GM23338 (cell line): Measurements from ENCODE around the gene IGSF5. TPM values are rescaled to one million over a fixed set of nuclear protein-coding genes. Genes with fewer than 3 reads are reported as not detected.

Experiments used
- ATAC-seq: fragments of 200-7000 bp; cut with Tn5 transposase; 3 replicates; pipeline ENCODE4 v1.9.1; 2020
- DNase-seq: peaks from one replicate; pipeline ENCODE4 v3.0.0-alpha.2; 2015; ENCODE audit warnings: low spot score
- H2AFZ ChIP-seq: fragments of 200-600 bp; sonication (generic); 2 replicates; pipeline ENCODE4 v1.8.0; 2016; ENCODE audit warnings: antibody characterized with exemption, mild to moderate bottlenecking, moderate library complexity
- H3F3A ChIP-seq: fragments of 200-600 bp; sonication (generic); replicated peaks from 2 replicates; pipeline ENCODE4 v1.8.0; 2017; ENCODE audit warnings: antibody characterized with exemption, mixed run types, low read depth
- H3K27ac ChIP-seq: fragments of 200-600 bp; sonication (generic); 2 replicates; pipeline ENCODE4 v1.6.1; 2016; ENCODE audit warnings: low read depth
- H3K27me3 ChIP-seq: fragments of 200-600 bp; sonication (generic); 2 replicates; pipeline ENCODE4 v1.8.0; 2016; ENCODE audit warnings: mild to moderate bottlenecking, mixed run types, moderate library complexity; ENCODE audit not compliant: insufficient read depth
- H3K36me3 ChIP-seq: fragments of 200-600 bp; sonication (generic); 2 replicates; pipeline ENCODE4 v1.8.0; 2016; ENCODE audit warnings: mild to moderate bottlenecking; ENCODE audit not compliant: insufficient read depth
- H3K4me1 ChIP-seq: fragments of 200-600 bp; sonication (generic); 2 replicates; pipeline ENCODE4 v1.8.0; 2016; ENCODE audit warnings: mild to moderate bottlenecking, moderate library complexity; ENCODE audit not compliant: insufficient read depth
- H3K4me2 ChIP-seq: fragments of 200-600 bp; sonication (generic); 2 replicates; pipeline ENCODE4 v1.7.1; 2017; ENCODE audit warnings: mixed run types
- H3K4me3 ChIP-seq: fragments of 200-600 bp; sonication (generic); 2 replicates; pipeline ENCODE4 v1.6.1; 2016; ENCODE audit warnings: mixed run types
- H3K79me2 ChIP-seq: fragments of 200-600 bp; sonication (generic); replicated peaks from 2 replicates; pipeline ENCODE4 v1.8.0; 2017; ENCODE audit warnings: mild to moderate bottlenecking; ENCODE audit not compliant: insufficient read depth
- H3K9me2 ChIP-seq: fragments of 200-600 bp; sonication (generic); 2 replicates; pipeline ENCODE4 v1.8.0; 2017; ENCODE audit not compliant: insufficient read depth
- H4K20me1 ChIP-seq: fragments of 200-600 bp; sonication (generic); replicated peaks from 2 replicates; pipeline ENCODE4 v1.8.0; 2017; ENCODE audit warnings: mild to moderate bottlenecking; ENCODE audit not compliant: insufficient read depth
- H3K27ac Mint-ChIP-seq: 2 replicates; pipeline ENCODE4 v1.8.0; 2020; ENCODE audit warnings: inconsistent platforms, mild to moderate bottlenecking, moderate library complexity, mixed read lengths
- H3K27me3 Mint-ChIP-seq: 3 replicates; pipeline ENCODE4 v1.8.0; 2022; ENCODE audit warnings: low read depth, mild to moderate bottlenecking, moderate library complexity, mixed read lengths, inconsistent platforms; ENCODE audit not compliant: insufficient read depth, poor library complexity
- H3K36me3 Mint-ChIP-seq: 3 replicates; pipeline ENCODE4 v1.8.0; 2021; ENCODE audit warnings: low read depth, mild to moderate bottlenecking, inconsistent platforms, moderate library complexity, mixed read lengths
- H3K4me1 Mint-ChIP-seq: 3 replicates; pipeline ENCODE4 v1.8.0; 2020; ENCODE audit warnings: mild to moderate bottlenecking, inconsistent platforms, mixed read lengths
- H3K4me3 Mint-ChIP-seq: 3 replicates; pipeline ENCODE4 v1.8.0; 2021; ENCODE audit warnings: moderate library complexity, mild to moderate bottlenecking, inconsistent platforms, mixed read lengths
- H3K9me3 Mint-ChIP-seq: 3 replicates; pipeline ENCODE4 v1.8.0; 2020; ENCODE audit warnings: moderate library complexity, mild to moderate bottlenecking, inconsistent platforms, mixed read lengths
- EZH2 ChIP-seq: fragments of 200-600 bp; sonication (generic); IDR thresholded peaks from one replicate; pipeline ENCODE4 v1.8.0; 2017; ENCODE audit warnings: antibody characterized with exemption, mild to moderate bottlenecking, low read depth; ENCODE audit not compliant: unreplicated experiment
- EZH2phosphoT487 ChIP-seq: fragments of 200-600 bp; sonication (generic); IDR thresholded peaks from one replicate; pipeline ENCODE4 v1.8.1; 2018; ENCODE audit warnings: antibody characterized with exemption; ENCODE audit not compliant: unreplicated experiment
- JUNB ChIP-seq: IDR thresholded peaks from one replicate; pipeline ENCODE4 v1.6.1; 2016; ENCODE audit warnings: antibody characterized with exemption; ENCODE audit not compliant: unreplicated experiment
- NANOG ChIP-seq: IDR thresholded peaks from 2 replicates; pipeline ENCODE4 v1.6.1; 2016; ENCODE audit warnings: antibody characterized with exemption, borderline replicate concordance
- POLR2AphosphoS5 ChIP-seq: IDR thresholded peaks from 2 replicates; pipeline ENCODE4 v1.6.1; 2016; ENCODE audit warnings: antibody characterized with exemption, low read depth
- STAT1 ChIP-seq: IDR thresholded peaks from one replicate; pipeline ENCODE4 v1.6.1; 2016; ENCODE audit warnings: antibody characterized with exemption; ENCODE audit not compliant: unreplicated experiment
- ZNF114 ChIP-seq: fragments of 250-450 bp; sonication (Bioruptor Pico); IDR thresholded peaks from 2 replicates; pipeline ENCODE4 v1.5.0; 2020; ENCODE audit warnings: mild to moderate bottlenecking, moderate library complexity
- ZNF331 ChIP-seq: fragments of 250-450 bp; sonication (Bioruptor Pico); IDR thresholded peaks from 2 replicates; pipeline ENCODE4 v1.5.0; 2020; ENCODE audit warnings: low read depth, mild to moderate bottlenecking, moderate library complexity
- polyA plus RNA-seq: library from polyadenylated mRNA; unstranded; fragments of >200 nt; fragmentation: Nextera tagmentation; extraction: Ambion mirVana; gene quantifications from 2 replicates; pipeline ENCODE4 v1.2.1, GENCODE V29; 2016
- total RNA-seq: library from RNA; depleted of rRNA; stranded (reverse); fragments of >200 nt; shearing (Covaris generic); gene quantifications from 2 replicates; pipeline ENCODE4 v1.2.3, GENCODE V29; 2014
- TF ChIP-seq, protein P1 (sequence below): IDR thresholded peaks from one replicate; pipeline ENCODE4 v1.6.1; 2018; ENCODE audit warnings: antibody characterized with exemption; ENCODE audit not compliant: unreplicated experiment
- TF ChIP-seq, protein P2 (sequence below): fragments of 250-450 bp; sonication (Bioruptor Pico); IDR thresholded peaks from 2 replicates; pipeline ENCODE4 v1.5.0; 2020; ENCODE audit warnings: mild to moderate bottlenecking, moderate library complexity

IGSF5 gene
- total and polyA plus RNA-seq, 2 experiments from 2014 or later, result 4.4 to 10.1 TPM

DNA sequence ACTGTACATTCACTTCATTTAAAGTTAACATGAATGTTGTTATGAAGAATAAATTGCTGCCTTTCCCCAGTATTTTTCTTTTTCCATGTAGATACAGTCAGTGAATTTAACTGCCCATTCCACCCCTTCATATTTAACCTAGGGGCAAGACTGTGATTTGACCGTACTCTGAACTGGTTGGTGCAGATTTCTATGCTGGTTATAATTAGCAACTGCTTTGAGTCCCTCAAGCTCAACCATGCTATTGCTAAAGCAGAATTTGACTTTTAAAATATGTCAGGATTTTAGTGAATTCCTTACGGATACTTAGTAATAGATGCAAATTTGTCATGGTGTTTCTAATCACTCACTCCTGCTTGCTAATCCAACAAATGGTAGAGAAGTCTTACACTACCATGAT, 57.2 kb downstream of the IGSF5 start:
- no peaks in the 10 kb centered on the region for H3F3A ChIP-seq
- no peak overlapping the region for H3K27ac ChIP-seq
- H3K4me1 Mint-ChIP-seq, result no peaks in the 10 kb centered on the region
- no peak overlapping the region for H3K4me2 ChIP-seq
- no peak overlapping the region for H3K4me3 Mint-ChIP-seq
- peaks cover 6% of the 10 kb centered on the region for H3K27me3 Mint-ChIP-seq
- no peak overlapping the region for H3K27ac Mint-ChIP-seq
- no peaks in the 10 kb centered on the region for H3K27me3 ChIP-seq
- no peak for ATAC-seq
- H3K36me3 ChIP-seq, result no peaks in the 10 kb centered on the region
- H3K36me3 Mint-ChIP-seq, result peaks cover 4% of the 10 kb centered on the region; the same call in 1 of the 3 replicates
- no peaks in the 10 kb centered on the region for H3K4me1 ChIP-seq
- no peaks in the 10 kb centered on the region for H3K9me2 ChIP-seq
- no peaks in the 10 kb centered on the region for H4K20me1 ChIP-seq
- H3K79me2 ChIP-seq, result no peaks in the 10 kb centered on the region
- H3K9me3 Mint-ChIP-seq, result no peaks in the 10 kb centered on the region
- TF ChIP-seq POLR2AphosphoS5 (no peak), STAT1 (no peak), NANOG (no peak), ZNF114 (no peak), JUNB (no peak), EZH2phosphoT487 (no peak), ZNF331 (CRISPR knock-in tag) (no peak), EZH2 (no peak)
- TF ChIP-seq, protein P1, sequence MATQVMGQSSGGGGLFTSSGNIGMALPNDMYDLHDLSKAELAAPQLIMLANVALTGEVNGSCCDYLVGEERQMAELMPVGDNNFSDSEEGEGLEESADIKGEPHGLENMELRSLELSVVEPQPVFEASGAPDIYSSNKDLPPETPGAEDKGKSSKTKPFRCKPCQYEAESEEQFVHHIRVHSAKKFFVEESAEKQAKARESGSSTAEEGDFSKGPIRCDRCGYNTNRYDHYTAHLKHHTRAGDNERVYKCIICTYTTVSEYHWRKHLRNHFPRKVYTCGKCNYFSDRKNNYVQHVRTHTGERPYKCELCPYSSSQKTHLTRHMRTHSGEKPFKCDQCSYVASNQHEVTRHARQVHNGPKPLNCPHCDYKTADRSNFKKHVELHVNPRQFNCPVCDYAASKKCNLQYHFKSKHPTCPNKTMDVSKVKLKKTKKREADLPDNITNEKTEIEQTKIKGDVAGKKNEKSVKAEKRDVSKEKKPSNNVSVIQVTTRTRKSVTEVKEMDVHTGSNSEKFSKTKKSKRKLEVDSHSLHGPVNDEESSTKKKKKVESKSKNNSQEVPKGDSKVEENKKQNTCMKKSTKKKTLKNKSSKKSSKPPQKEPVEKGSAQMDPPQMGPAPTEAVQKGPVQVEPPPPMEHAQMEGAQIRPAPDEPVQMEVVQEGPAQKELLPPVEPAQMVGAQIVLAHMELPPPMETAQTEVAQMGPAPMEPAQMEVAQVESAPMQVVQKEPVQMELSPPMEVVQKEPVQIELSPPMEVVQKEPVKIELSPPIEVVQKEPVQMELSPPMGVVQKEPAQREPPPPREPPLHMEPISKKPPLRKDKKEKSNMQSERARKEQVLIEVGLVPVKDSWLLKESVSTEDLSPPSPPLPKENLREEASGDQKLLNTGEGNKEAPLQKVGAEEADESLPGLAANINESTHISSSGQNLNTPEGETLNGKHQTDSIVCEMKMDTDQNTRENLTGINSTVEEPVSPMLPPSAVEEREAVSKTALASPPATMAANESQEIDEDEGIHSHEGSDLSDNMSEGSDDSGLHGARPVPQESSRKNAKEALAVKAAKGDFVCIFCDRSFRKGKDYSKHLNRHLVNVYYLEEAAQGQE, result no peak
- TF ChIP-seq, protein P2, sequence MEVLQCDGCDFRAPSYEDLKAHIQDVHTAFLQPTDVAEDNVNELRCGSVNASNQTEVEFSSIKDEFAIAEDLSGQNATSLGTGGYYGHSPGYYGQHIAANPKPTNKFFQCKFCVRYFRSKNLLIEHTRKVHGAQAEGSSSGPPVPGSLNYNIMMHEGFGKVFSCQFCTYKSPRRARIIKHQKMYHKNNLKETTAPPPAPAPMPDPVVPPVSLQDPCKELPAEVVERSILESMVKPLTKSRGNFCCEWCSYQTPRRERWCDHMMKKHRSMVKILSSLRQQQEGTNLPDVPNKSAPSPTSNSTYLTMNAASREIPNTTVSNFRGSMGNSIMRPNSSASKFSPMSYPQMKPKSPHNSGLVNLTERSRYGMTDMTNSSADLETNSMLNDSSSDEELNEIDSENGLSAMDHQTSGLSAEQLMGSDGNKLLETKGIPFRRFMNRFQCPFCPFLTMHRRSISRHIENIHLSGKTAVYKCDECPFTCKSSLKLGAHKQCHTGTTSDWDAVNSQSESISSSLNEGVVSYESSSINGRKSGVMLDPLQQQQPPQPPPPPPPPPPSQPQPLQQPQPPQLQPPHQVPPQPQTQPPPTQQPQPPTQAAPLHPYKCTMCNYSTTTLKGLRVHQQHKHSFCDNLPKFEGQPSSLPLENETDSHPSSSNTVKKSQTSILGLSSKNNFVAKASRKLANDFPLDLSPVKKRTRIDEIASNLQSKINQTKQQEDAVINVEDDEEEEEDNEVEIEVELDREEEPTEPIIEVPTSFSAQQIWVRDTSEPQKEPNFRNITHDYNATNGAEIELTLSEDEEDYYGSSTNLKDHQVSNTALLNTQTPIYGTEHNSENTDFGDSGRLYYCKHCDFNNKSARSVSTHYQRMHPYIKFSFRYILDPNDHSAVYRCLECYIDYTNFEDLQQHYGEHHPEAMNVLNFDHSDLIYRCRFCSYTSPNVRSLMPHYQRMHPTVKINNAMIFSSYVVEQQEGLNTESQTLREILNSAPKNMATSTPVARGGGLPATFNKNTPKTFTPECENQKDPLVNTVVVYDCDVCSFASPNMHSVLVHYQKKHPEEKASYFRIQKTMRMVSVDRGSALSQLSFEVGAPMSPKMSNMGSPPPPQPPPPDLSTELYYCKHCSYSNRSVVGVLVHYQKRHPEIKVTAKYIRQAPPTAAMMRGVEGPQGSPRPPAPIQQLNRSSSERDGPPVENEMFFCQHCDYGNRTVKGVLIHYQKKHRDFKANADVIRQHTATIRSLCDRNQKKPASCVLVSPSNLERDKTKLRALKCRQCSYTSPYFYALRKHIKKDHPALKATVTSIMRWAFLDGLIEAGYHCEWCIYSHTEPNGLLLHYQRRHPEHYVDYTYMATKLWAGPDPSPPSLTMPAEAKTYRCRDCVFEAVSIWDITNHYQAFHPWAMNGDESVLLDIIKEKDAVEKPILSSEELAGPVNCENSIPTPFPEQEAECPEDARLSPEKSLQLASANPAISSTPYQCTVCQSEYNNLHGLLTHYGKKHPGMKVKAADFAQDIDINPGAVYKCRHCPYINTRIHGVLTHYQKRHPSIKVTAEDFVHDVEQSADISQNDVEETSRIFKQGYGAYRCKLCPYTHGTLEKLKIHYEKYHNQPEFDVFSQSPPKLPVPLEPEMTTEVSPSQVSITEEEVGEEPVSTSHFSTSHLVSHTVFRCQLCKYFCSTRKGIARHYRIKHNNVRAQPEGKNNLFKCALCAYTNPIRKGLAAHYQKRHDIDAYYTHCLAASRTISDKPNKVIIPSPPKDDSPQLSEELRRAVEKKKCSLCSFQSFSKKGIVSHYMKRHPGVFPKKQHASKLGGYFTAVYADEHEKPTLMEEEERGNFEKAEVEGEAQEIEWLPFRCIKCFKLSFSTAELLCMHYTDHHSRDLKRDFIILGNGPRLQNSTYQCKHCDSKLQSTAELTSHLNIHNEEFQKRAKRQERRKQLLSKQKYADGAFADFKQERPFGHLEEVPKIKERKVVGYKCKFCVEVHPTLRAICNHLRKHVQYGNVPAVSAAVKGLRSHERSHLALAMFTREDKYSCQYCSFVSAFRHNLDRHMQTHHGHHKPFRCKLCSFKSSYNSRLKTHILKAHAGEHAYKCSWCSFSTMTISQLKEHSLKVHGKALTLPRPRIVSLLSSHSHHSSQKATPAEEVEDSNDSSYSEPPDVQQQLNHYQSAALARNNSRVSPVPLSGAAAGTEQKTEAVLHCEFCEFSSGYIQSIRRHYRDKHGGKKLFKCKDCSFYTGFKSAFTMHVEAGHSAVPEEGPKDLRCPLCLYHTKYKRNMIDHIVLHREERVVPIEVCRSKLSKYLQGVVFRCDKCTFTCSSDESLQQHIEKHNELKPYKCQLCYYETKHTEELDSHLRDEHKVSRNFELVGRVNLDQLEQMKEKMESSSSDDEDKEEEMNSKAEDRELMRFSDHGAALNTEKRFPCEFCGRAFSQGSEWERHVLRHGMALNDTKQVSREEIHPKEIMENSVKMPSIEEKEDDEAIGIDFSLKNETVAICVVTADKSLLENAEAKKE (CRISPR knock-in tag), result no peak
- H2AFZ ChIP-seq, result no peak overlapping the region
- H3K4me3 ChIP-seq, result no peak overlapping the region
- DNase-seq, result no peak
